ENCODE results near the gene UROD. TPM values are rescaled to one million over a fixed set of nuclear protein-coding genes. Genes with fewer than 3 reads are reported as not detected.

Gene UROD
- total and polyA plus RNA-seq, 2 donors (not counting 1 experiment from before 2014, with no cell fraction given): 65.5 to 82.5 TPM

DNA sequence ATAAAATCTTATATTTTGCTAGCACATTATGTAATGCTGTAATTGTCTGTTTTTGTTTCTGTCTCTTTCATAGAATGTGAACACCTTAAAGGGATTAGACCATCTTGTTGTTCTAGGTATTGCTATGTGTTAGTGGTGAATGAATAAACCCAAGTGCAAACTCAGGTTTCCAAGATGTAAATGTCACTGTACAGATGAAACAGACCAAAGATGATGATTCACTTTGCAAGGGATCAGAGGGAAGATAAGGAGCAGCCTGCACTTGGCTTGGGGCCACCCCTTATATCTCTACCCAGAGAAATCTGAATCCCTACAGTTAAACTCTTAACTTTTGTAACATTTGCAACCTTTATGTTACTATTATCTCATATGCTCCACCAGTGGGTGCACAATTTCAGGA is 25.4 kb downstream of the UROD start:
- Histone ChIP-seq H3K9ac (ENCODE audit: low read length) (no peak overlapping the region), H3K9me3 (ENCODE audit: control extremely low read depth in 1 of 3, control insufficient read depth in 2 of 3, insufficient read depth in 1 of 3, low read length in 2 of 3) (no peaks in the 10 kb centered on the region), H4K20me1 (ENCODE audit: control insufficient read depth, insufficient read depth, low read length, poor library complexity, severe bottlenecking) (no peaks in the 10 kb centered on the region), H3K36me3 (replicated peaks in 1 of 2; ENCODE audit: control extremely low read depth in 1 of 2, control insufficient read depth in 1 of 2, extremely low read depth in 1 of 2, insufficient read depth in 2 of 2, low read length in 1 of 2) (no peaks in the 10 kb centered on the region), H3K4me1 (ENCODE audit: control insufficient read depth in 2 of 2, insufficient read depth in 2 of 2, low read length in 2 of 2) (peaks cover 11% of the 10 kb centered on the region in 2 donors), H3K27ac (ENCODE audit: low read length in 2 of 2) (no peak overlapping the region), H3K4me2 (replicated peaks; ENCODE audit: low read depth, low read length, poor library complexity, severe bottlenecking) (no peak overlapping the region), H2AFZ (ENCODE audit: insufficient read depth, low read depth, low read length, poor library complexity, severe bottlenecking) (no peak overlapping the region), H3K4me3 (ENCODE audit: control extremely low read depth in 1 of 5, extremely low read depth in 1 of 5, insufficient read depth in 1 of 5, low read depth in 2 of 5, low read length in 4 of 5) (no peak overlapping the region), H3K27me3 (replicated peaks in 1 of 4; ENCODE audit: control extremely low read depth in 1 of 4, control insufficient read depth in 3 of 4, insufficient read depth in 4 of 4, low read length in 3 of 4) (no peaks in the 10 kb centered on the region), H3K79me2 (ENCODE audit: control insufficient read depth, insufficient read depth, low read length) (no peaks in the 10 kb centered on the region)
- POLR2A ChIA-PET: no interaction called here
- TF ChIP-seq CTCF (IDR thresholded peaks at IDR 0.05): no peak
- TF ChIP-seq EZH2 (IDR thresholded peaks at IDR 0.05; ENCODE audit: borderline replicate concordance, insufficient read depth, low read depth, low read length, poor library complexity, severe bottlenecking): no peak
- Mint-ChIP-seq H3K4me3 (no peak overlapping the region), H3K4me1 (peaks cover 12% of the 10 kb centered on the region), H3K27me3 (no peaks in the 10 kb centered on the region), H3K9me3 (ENCODE audit: insufficient read depth) (no peaks in the 10 kb centered on the region), H3K27ac (no peak overlapping the region)
- intact Hi-C loops (cut with micrococcal nuclease): no loop called here
- no peak for ATAC-seq (ENCODE audit: low read depth)
- no peak for DNase-seq
- CTCF ChIA-PET: no interaction called here

DNA sequence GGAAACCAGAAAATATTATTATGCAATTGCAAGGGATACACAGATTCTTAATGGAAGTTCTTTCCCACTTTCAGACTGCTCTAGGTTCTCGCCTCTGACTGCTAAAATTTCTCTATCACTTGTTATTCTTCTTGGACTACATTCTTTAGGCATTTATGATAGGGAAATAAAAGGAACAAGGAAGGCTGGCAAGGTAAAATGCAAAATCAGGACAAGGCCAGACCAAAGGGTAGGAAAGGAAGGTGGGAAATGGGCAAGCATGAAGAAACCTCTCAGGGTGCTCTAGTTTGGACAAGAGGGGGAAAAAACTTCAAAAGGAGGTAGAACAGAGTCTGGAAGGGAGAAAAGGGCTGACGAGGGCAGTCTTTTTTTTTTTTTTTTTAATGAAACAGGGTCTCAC is 26.2 kb downstream of the UROD start:
- Histone ChIP-seq H3K9ac (ENCODE audit: low read length) (no peak overlapping the region), H3K4me2 (replicated peaks; ENCODE audit: low read depth, low read length, poor library complexity, severe bottlenecking) (no peak overlapping the region), H3K79me2 (ENCODE audit: control insufficient read depth, insufficient read depth, low read length) (no peaks in the 10 kb centered on the region), H3K27ac (ENCODE audit: low read length in 2 of 2) (no peak overlapping the region), H2AFZ (ENCODE audit: insufficient read depth, low read depth, low read length, poor library complexity, severe bottlenecking) (no peak overlapping the region), H3K27me3 (replicated peaks in 1 of 4; ENCODE audit: control extremely low read depth in 1 of 4, control insufficient read depth in 3 of 4, insufficient read depth in 4 of 4, low read length in 3 of 4) (no peaks in the 10 kb centered on the region), H3K4me3 (ENCODE audit: control extremely low read depth in 1 of 5, extremely low read depth in 1 of 5, insufficient read depth in 1 of 5, low read depth in 2 of 5, low read length in 4 of 5) (no peak overlapping the region), H3K9me3 (ENCODE audit: control extremely low read depth in 1 of 3, control insufficient read depth in 2 of 3, insufficient read depth in 1 of 3, low read length in 2 of 3) (no peaks in the 10 kb centered on the region), H4K20me1 (ENCODE audit: control insufficient read depth, insufficient read depth, low read length, poor library complexity, severe bottlenecking) (no peaks in the 10 kb centered on the region), H3K4me1 (ENCODE audit: control insufficient read depth in 2 of 2, insufficient read depth in 2 of 2, low read length in 2 of 2) (peaks cover 8 to 11% of the 10 kb centered on the region in 2 donors), H3K36me3 (replicated peaks in 1 of 2; ENCODE audit: control extremely low read depth in 1 of 2, control insufficient read depth in 1 of 2, extremely low read depth in 1 of 2, insufficient read depth in 2 of 2, low read length in 1 of 2) (no peaks in the 10 kb centered on the region)
- Mint-ChIP-seq H3K27ac (no peak overlapping the region), H3K27me3 (no peaks in the 10 kb centered on the region), H3K4me1 (peaks cover 9% of the 10 kb centered on the region), H3K4me3 (no peak overlapping the region), H3K9me3 (ENCODE audit: insufficient read depth) (no peaks in the 10 kb centered on the region)
- no peak for ATAC-seq (ENCODE audit: low read depth)
- ChIA-PET POLR2A (no interaction called here), CTCF (no interaction called here)
- TF ChIP-seq EZH2 (IDR thresholded peaks at IDR 0.05; ENCODE audit: borderline replicate concordance, insufficient read depth, low read depth, low read length, poor library complexity, severe bottlenecking): no peak
- no peak for TF ChIP-seq CTCF (IDR thresholded peaks at IDR 0.05)
- WGBS (ENCODE audit: insufficient coverage): no CpG with 5 or more reads among the region's 2 CpGs
- no peak for DNase-seq
- intact Hi-C loops (cut with micrococcal nuclease): no loop called here

All from B cell (primary cell).